GM19463 (cell line): ENCODE measurements around the gene SH3GL1.

Experiments
- ATAC-seq: cut with Tn5 transposase; IDR thresholded peaks from one replicate; pipeline ENCODE4 v1.9.1; 2021; ENCODE audit warnings: mild to moderate bottlenecking, moderate library complexity; ENCODE audit not compliant: unreplicated experiment

The SH3GL1 gene

GRCh38 chr19:4400135-4400936 is at the start of gene SH3GL1:
SH3GL1 (minus strand) TSS chr19:4400547; CDS start chr19:4400368, 179 bp downstream.
- peak; percentile 55 for ATAC-seq

- no peak for ATAC-seq
Measured at GRCh38 chr19:4449639-4450028, 49.3 kb upstream of the SH3GL1 start.

GRCh38 chr19:4449022-4449638 is 48.8 kb upstream of the SH3GL1 start:
- no peak for ATAC-seq

- no peak for ATAC-seq
Measured at GRCh38 chr19:4448147-4448985, 48.0 kb upstream of the SH3GL1 start.

- ATAC-seq, result no peak
Measured at GRCh38 chr19:4447327-4448146, 47.2 kb upstream of the SH3GL1 start.

GRCh38 chr19:4446704-4447200 is 46.4 kb upstream of the SH3GL1 start:
- ATAC-seq, result no peak

GRCh38 chr19:4445963-4446703 is 45.8 kb upstream of the SH3GL1 start:
- no peak for ATAC-seq

- ATAC-seq, result no peak
Measured at GRCh38 chr19:4444765-4445741, 44.7 kb upstream of the SH3GL1 start.

- ATAC-seq, result no peak
Measured at GRCh38 chr19:4443966-4444764, 43.8 kb upstream of the SH3GL1 start.

GRCh38 chr19:4443188-4443587 is 42.8 kb upstream of the SH3GL1 start:
- no peak for ATAC-seq

- ATAC-seq, result no peak
Measured at GRCh38 chr19:4442819-4443146, 42.4 kb upstream of the SH3GL1 start.

GRCh38 chr19:4441994-4442818 is 41.9 kb upstream of the SH3GL1 start:
- ATAC-seq, result no peak

GRCh38 chr19:4439243-4439642 is 38.9 kb upstream of the SH3GL1 start:
- ATAC-seq, result no peak

- no peak for ATAC-seq
Measured at GRCh38 chr19:4437103-4437502, 36.8 kb upstream of the SH3GL1 start.

GRCh38 chr19:4436231-4436630 is 35.9 kb upstream of the SH3GL1 start:
- no peak for ATAC-seq

- no peak for ATAC-seq
Measured at GRCh38 chr19:4434391-4434790, 34.0 kb upstream of the SH3GL1 start.

- no peak for ATAC-seq
Measured at GRCh38 chr19:4432918-4433506, 32.7 kb upstream of the SH3GL1 start.
